GM18502 (cell line): Measurements from ENCODE around the gene TP53I11.
A peak's percentile ranks its signal among the peaks of the same experiment; 100 is the strongest.

ENCODE experiments used
- ATAC-seq: cut with Tn5 transposase; IDR thresholded peaks from one replicate; pipeline ENCODE4 v1.9.1; 2021; ENCODE audit warnings: mild to moderate bottlenecking; ENCODE audit not compliant: unreplicated experiment, poor library complexity

Gene TP53I11

DNA sequence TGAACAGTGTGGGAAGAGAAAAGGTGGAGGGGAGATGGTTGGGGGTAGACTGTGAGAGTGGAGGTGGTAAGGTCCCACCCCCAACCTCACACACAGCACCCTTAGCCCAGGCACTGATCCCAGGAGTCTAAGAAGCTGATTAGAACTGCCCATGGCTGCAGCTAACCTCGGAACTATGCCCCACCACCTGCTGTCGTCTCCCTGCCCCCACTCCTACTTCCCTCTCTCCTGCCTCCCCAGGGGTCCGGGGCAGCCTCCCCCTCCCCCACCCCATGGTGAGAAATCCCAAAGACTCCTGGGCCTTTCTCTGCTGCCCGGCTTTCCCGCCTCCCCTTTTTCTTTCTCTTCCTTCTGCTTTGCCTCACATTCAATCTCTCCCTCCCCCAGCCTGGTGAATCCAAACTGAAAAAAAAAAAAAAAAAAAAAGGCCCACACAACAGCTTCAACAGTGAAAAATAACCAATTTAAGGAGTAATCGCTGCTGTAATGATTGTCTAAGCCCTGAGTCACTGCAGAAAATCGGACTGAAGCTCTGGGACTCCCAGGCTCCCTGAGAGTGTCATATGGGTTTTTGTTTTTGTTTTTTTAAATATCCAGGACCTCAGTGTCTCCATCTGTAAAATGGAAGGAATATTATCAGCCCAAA lies 9.6 kb upstream of the TP53I11 start:
- ATAC-seq: no peak

DNA sequence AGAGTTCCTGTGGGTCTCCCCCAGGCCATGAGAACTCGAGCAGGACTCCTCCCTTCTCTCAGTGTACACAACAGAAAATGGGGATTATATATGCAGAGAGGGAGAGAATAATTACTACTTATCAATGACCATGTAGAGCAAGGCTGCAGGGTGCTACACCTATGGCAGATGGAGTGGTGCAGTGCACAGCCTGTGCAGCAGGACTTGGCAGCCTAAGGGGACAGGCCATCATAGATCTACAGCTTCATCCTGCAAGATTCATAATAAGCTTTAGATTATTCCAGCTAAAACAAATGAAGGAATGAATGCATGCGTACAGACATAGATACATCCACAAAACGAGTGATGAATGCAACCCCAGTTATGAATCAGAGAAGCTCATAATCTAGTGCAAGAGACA lies 8.4 kb upstream of the TP53I11 start:
- ATAC-seq: no peak

DNA sequence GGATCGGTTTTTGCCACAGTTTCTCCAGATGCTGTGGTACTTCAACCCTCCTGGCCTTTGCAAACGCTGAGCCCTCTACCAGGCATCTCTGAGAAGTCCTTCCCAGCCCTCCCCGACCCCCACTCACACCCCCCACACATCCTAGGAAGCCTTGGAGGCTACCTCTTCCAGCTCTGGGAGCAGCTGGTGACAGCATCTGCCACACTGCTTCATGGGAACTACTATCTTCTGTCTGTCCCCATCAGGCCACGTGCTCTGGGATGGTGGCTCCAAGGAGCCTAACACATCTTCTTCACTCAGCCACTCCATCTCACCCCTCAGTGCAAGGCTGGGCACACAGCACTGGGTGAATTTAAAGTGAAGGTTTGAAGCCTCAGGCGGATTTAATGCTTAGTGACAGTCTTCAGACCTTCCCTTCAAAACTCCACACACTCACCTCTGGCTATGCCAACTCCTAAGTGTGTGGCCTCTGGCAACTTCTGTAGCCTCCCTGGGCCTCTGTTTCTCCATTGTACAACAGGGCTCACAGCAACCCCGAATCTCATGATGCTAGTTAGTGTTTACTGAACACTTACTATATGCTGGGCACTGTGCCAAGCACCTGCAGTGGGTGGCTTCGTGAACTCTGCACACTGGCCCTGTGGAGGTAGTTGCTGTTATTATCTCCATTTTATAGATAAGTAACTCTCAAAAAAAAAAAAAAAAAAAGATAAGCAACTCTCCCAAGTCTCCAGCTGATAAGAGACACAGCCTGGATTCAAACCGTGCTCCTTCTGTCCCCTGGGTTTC lies 7.3 kb upstream of the TP53I11 start:
- ATAC-seq: no peak

GRCh38 chr11:44957040-44957515 lies 6.4 kb upstream of the TP53I11 start:
- ATAC-seq: no peak

DNA sequence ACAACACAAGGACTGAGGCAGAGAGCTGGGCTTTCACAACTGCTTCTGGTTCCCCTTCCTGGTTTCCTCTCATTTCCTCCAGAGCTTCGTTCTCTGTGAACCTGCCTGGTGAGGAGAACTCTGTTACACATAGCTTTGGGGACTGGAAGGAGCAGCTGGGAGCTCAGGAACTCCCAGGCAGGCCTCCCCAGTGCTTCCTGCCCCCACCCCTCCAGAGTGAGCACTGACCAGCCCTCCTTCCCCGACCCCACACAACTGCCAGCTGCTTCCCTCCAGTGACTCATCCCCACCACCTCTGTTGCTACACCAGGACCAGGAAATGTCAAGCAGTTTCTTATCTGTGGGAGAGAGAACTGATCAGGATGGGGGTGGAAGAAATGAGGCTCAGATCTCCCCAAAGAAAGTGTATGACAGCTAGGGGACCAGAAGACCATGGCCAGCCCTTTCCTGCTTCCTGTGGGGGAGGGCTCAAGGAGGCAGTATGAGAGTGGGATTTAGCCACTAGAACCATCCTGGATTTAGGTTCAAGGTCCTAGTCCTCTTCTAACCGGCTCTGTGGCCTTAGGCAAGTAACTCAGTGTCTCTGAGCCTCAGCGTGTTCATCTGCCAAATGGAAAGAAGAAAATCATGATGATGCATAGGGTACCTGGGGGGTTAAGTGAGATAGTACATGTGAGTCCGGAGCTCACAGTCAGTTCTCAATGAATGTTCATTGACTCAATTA lies 4.5 kb upstream of the TP53I11 start:
- ATAC-seq: no peak

GRCh38 chr11:44954051-44954906 lies 3.6 kb upstream of the TP53I11 start:
- ATAC-seq: no peak

DNA sequence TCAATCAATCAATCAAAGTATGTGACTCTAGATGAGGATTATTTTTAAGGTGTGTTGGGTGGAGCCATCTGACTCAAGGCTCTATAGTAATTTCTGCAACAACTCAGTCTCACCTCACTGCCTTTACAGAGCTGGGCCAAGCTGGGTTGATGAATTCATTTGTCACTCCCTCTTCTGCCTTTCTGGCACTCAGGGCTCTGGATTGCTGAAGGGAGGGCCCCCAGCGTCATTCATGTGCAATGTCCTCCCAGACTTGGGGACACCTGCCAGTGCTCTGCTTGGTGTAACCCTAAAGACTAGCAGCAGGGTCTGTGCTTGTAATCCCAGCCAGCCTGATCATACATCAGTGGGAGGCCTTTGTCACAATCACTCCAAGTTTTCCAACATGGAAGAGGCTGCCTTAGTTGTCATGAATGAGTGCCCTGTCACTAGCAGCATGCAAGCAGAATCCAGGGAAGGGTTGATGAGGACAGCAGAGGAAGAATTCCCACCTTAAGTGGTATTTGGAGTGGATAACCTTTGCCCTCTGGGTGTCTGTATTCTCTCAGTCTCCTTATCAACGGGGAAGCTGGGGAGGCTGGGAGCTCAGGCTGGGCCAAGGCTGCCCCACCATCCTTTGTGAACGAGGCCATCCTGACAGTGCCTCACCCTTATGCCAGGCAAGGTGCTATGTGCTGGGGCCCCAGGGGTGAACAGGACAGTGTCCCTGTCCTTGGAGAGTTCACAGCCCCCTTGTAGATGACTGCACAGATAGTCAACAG lies 2.0 kb upstream of the TP53I11 start:
- no peak for ATAC-seq

DNA sequence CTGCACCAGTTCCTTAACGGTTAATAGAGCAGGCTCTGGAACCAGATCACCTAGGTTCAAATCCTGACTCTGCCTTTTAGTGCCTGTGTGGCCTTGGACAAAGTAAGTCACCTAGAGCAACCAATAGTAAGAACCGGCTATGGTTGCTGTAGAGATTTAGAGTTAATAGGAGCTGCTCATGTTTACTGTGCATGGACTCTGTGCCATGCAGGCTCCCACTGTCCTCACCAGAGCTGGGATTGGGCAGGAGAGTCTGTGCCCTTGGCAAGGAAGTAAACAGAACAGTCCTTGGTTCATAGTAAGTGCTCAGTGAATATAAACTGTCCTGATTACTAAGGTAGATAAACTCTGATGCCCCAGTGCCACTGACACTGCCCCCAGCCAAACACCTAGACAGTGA lies 1.4 kb upstream of the TP53I11 start:
- ATAC-seq: no peak

- ATAC-seq: no peak
These were observed 555 bp downstream of the TP53I11 start for GRCh38 chr11:44950031-44950624.

GRCh38 chr11:44949160-44950030 lies 1.3 kb downstream of the TP53I11 start:
- no peak for ATAC-seq

- no peak for ATAC-seq
These were observed 2.5 kb downstream of the TP53I11 start for GRCh38 chr11:44948155-44948554.

GRCh38 chr11:44947114-44947513 lies 3.6 kb downstream of the TP53I11 start:
- ATAC-seq: no peak

GRCh38 chr11:44946263-44946662 lies 4.4 kb downstream of the TP53I11 start:
- ATAC-seq: no peak

DNA sequence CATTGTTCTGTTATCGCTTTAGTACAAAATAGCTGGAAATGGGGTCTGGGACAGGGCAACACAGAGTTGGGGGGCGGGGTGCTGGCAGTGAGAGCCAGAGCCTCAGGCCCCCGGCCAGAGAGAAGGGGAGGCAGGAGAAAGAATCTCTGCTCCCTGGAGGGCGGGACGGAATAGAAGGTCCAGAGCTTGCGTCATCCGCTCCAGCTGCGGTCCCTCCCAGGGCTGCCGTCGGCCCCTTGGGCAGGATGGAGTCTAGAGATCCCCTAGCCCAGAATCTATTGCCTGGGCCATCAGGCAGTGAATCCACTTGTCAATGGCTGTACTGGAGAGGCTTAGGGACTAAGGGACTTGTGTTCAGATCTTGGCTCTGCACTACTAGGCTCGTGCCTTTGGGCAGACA lies 5.0 kb downstream of the TP53I11 start:
- no peak for ATAC-seq

- ATAC-seq: no peak
These were observed 5.8 kb downstream of the TP53I11 start for GRCh38 chr11:44944853-44945235.

DNA sequence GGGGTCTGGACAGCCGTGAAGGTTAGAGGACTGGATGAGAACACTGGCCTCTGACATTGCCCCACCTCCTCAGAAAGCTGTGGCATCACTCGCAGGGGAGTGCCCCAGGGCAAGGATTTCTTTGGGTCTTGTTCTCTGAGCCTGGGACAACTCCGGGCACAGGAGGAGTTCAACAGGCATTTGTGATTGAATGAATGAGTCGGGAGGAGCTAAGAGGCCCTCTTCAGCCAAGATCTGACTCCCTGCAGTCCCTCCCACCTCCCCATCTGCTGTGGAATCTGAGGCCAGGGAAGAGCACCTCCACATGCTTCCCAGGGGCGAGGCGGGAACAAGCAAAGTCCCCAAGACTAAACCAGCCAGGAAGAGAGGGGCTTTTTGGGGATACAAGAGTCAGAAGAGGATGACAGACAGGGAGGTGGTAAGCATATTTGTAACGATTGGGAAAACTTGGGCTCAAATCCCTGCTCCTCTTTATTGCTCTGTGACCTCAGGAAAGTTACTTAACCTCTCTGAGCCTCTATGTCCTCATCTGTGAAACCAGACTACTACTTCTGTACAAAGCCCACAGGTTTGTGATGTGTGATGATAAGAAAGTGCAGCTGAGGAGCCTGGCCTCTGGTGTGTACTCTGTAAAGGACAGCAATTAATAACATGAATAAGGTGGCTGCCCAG lies 6.4 kb downstream of the TP53I11 start:
- ATAC-seq: no peak

- no peak for ATAC-seq
These were observed 7.0 kb downstream of the TP53I11 start for GRCh38 chr11:44943696-44944095.

DNA sequence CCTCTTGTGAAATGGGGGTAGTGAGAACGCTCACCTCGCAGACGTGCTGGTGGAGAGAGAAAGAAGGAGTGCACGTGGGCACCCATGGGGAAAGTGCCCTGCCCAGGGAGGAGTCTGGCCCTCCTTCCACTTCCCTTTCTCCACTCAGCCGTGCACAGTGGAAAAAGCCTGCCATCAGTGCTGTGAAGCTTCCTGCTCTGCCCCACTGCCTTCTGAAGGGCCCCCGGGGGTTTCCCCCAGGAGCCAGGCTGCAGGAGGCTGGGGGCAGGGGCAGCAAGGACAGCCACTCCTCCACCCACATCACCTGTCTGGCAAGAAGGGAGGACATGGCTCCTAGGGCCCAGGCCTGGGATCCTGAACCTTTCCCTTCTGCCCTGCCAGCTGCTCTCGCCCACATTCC lies 7.6 kb downstream of the TP53I11 start:
- ATAC-seq: peak; percentile 89
